Astrocyte (in vitro differentiated cells and primary cell): ENCODE results near the gene CRYBG2. TPM values are rescaled to one million over a fixed set of nuclear protein-coding genes. Genes with fewer than 3 reads are reported as not detected.

ENCODE experiments used
- DNase-seq: peaks from one replicate; pipeline ENCODE4 v3.0.0-alpha.2; 2010; ENCODE audit warnings: low read depth
- FAIRE-seq: peaks from 2 replicates; lab custom pipeline; 2011; peaks lifted over from hg19 to GRCh38; lab: Jason Lieb, UNC
- H2AFZ ChIP-seq: 2 replicates; pipeline ENCODE4 v1.6.0; 2012; ENCODE audit warnings: low read depth, low read length, inconsistent platforms
- H3K27ac ChIP-seq: 2 replicates; pipeline ENCODE4 v1.5.1; 2011; ENCODE audit warnings: low read depth, low read length, inconsistent platforms
- H3K27me3 ChIP-seq: 2 replicates; pipeline ENCODE4 v1.6.0; 2011; ENCODE audit warnings: low read length, inconsistent platforms; ENCODE audit not compliant: insufficient read depth
- H3K36me3 ChIP-seq: 2 replicates; pipeline ENCODE4 v1.5.1; 2011; ENCODE audit warnings: low read length, inconsistent platforms; ENCODE audit not compliant: insufficient read depth
- H3K4me1 ChIP-seq: 2 replicates; pipeline ENCODE4 v1.5.1; 2011; ENCODE audit warnings: low read length, inconsistent platforms; ENCODE audit not compliant: insufficient read depth
- H3K4me2 ChIP-seq: 2 replicates; pipeline ENCODE4 v1.6.0; 2012; ENCODE audit warnings: low read length, inconsistent platforms
- H3K4me3 ChIP-seq: 2 replicates; pipeline ENCODE4 v1.5.1; 2011; ENCODE audit warnings: low read depth, mild to moderate bottlenecking, low read length, inconsistent platforms; ENCODE audit not compliant: insufficient read depth
- H3K79me2 ChIP-seq: 2 replicates; pipeline ENCODE4 v1.6.0; 2012; ENCODE audit warnings: mild to moderate bottlenecking, low read length, inconsistent platforms; ENCODE audit not compliant: insufficient read depth
- H3K9ac ChIP-seq: 2 replicates; pipeline ENCODE4 v1.6.0; 2012; ENCODE audit warnings: mild to moderate bottlenecking, low read length, inconsistent platforms
- H3K9me3 ChIP-seq: 2 replicates; pipeline ENCODE4 v1.5.1; 2012; ENCODE audit warnings: low read depth, mild to moderate bottlenecking, low read length, inconsistent platforms; ENCODE audit not compliant: insufficient read depth
- H4K20me1 ChIP-seq: 2 replicates; pipeline ENCODE4 v1.6.0; 2012; ENCODE audit warnings: low read length, inconsistent platforms; ENCODE audit not compliant: insufficient read depth
- H3K27ac Mint-ChIP-seq: one replicate; pipeline ENCODE4 v1.8.0; 2021; ENCODE audit warnings: mild to moderate bottlenecking, mixed read lengths; ENCODE audit not compliant: unreplicated experiment
- H3K27me3 Mint-ChIP-seq: one replicate; pipeline ENCODE4 v1.8.0; 2021; ENCODE audit warnings: low read depth, mixed read lengths; ENCODE audit not compliant: unreplicated experiment
- H3K36me3 Mint-ChIP-seq: one replicate; pipeline ENCODE4 v1.8.0; 2021; ENCODE audit warnings: low read depth, mixed read lengths; ENCODE audit not compliant: unreplicated experiment
- H3K4me1 Mint-ChIP-seq: one replicate; pipeline ENCODE4 v1.8.0; 2021; ENCODE audit warnings: low read depth, mixed read lengths; ENCODE audit not compliant: unreplicated experiment
- H3K4me3 Mint-ChIP-seq: one replicate; pipeline ENCODE4 v1.8.0; 2021; ENCODE audit warnings: mild to moderate bottlenecking, moderate library complexity, mixed read lengths; ENCODE audit not compliant: unreplicated experiment
- H3K9me3 Mint-ChIP-seq: one replicate; pipeline ENCODE4 v1.8.0; 2021; ENCODE audit warnings: mild to moderate bottlenecking, mixed read lengths; ENCODE audit not compliant: unreplicated experiment
- CTCF ChIP-seq: IDR thresholded peaks from 2 replicates; pipeline ENCODE4 v1.5.1; 2011; ENCODE audit warnings: low read depth, mild to moderate bottlenecking, inconsistent platforms, low read length, moderate library complexity; ENCODE audit not compliant: insufficient read depth
- EZH2 ChIP-seq: IDR thresholded peaks from 2 replicates; pipeline ENCODE4 v1.6.1; 2012; ENCODE audit warnings: mild to moderate bottlenecking, low read length, inconsistent platforms; ENCODE audit not compliant: insufficient read depth
- total RNA-seq: library from RNA; stranded (reverse); gene quantifications from 2 replicates; pipeline ENCODE4 v1.2.1, GENCODE V29; 2021

The CRYBG2 gene
- total RNA-seq, 1 donor from 2014 or later: 5.3 TPM

GRCh38 chr1:26289158-26290059, 64.5 kb downstream of the CRYBG2 start:
- Histone ChIP-seq H3K9ac (no peak overlapping the region), H3K27ac (no peak overlapping the region), H2AFZ (no peak overlapping the region), H3K79me2 (no peaks in the 10 kb centered on the region), H3K4me1 (peaks cover 10% of the 10 kb centered on the region), H3K4me3 (no peak overlapping the region), H3K27me3 (no peaks in the 10 kb centered on the region), H3K9me3 (no peaks in the 10 kb centered on the region), H3K36me3 (no peaks in the 10 kb centered on the region), H4K20me1 (peaks cover 3% of the 10 kb centered on the region), H3K4me2 (no peak overlapping the region)
- Mint-ChIP-seq H3K27me3 (no peaks in the 10 kb centered on the region), H3K9me3 (no peaks in the 10 kb centered on the region), H3K4me1 (peaks cover 13% of the 10 kb centered on the region), H3K36me3 (peaks cover 6% of the 10 kb centered on the region), H3K4me3 (no peak overlapping the region), H3K27ac (no peak overlapping the region)
- FAIRE-seq: no peak
- DNase-seq: no peak
- TF ChIP-seq EZH2: no peak
- no peak for TF ChIP-seq CTCF

GRCh38 chr1:26288311-26288941, 65.5 kb downstream of the CRYBG2 start:
- Histone ChIP-seq H4K20me1 (peaks cover 12% of the 10 kb centered on the region), H3K79me2 (peaks cover 6% of the 10 kb centered on the region), H3K4me3 (no peak overlapping the region), H3K9me3 (no peaks in the 10 kb centered on the region), H3K4me1 (peaks cover 20% of the 10 kb centered on the region), H3K4me2 (no peak overlapping the region), H3K9ac (no peak overlapping the region), H3K27ac (no peak overlapping the region), H3K27me3 (no peaks in the 10 kb centered on the region), H2AFZ (no peak overlapping the region), H3K36me3 (no peaks in the 10 kb centered on the region)
- FAIRE-seq (no peak), DNase-seq (no peak)
- TF ChIP-seq EZH2 (no peak), CTCF (no peak)
- no peak overlapping the region for H3K27ac Mint-ChIP-seq
- H3K27me3 Mint-ChIP-seq: no peaks in the 10 kb centered on the region
- peaks cover 18% of the 10 kb centered on the region for H3K4me1 Mint-ChIP-seq
- peaks cover 7% of the 10 kb centered on the region for H3K36me3 Mint-ChIP-seq
- H3K9me3 Mint-ChIP-seq: no peaks in the 10 kb centered on the region
- no peak overlapping the region for H3K4me3 Mint-ChIP-seq
